Astrocyte (in vitro differentiated cells and primary cell): ENCODE results near the gene SPOPL. TPM values are rescaled to one million over a fixed set of nuclear protein-coding genes. Genes with fewer than 3 reads are reported as not detected.

Experiments used
- DNase-seq: peaks from one replicate; pipeline ENCODE4 v3.0.0-alpha.2; 2010; ENCODE audit warnings: low read depth
- FAIRE-seq: peaks from 2 replicates; lab custom pipeline; 2011; peaks lifted over from hg19 to GRCh38; lab: Jason Lieb, UNC
- H2AFZ ChIP-seq: 2 replicates; pipeline ENCODE4 v1.6.0; 2012; ENCODE audit warnings: low read depth, low read length, inconsistent platforms
- H3K27ac ChIP-seq: 2 replicates; pipeline ENCODE4 v1.5.1; 2011; ENCODE audit warnings: low read depth, low read length, inconsistent platforms
- H3K27me3 ChIP-seq: 2 replicates; pipeline ENCODE4 v1.6.0; 2011; ENCODE audit warnings: low read length, inconsistent platforms; ENCODE audit not compliant: insufficient read depth
- H3K36me3 ChIP-seq: 2 replicates; pipeline ENCODE4 v1.5.1; 2011; ENCODE audit warnings: low read length, inconsistent platforms; ENCODE audit not compliant: insufficient read depth
- H3K4me1 ChIP-seq: 2 replicates; pipeline ENCODE4 v1.5.1; 2011; ENCODE audit warnings: low read length, inconsistent platforms; ENCODE audit not compliant: insufficient read depth
- H3K4me2 ChIP-seq: 2 replicates; pipeline ENCODE4 v1.6.0; 2012; ENCODE audit warnings: low read length, inconsistent platforms
- H3K4me3 ChIP-seq: 2 replicates; pipeline ENCODE4 v1.5.1; 2011; ENCODE audit warnings: low read depth, mild to moderate bottlenecking, low read length, inconsistent platforms; ENCODE audit not compliant: insufficient read depth
- H3K79me2 ChIP-seq: 2 replicates; pipeline ENCODE4 v1.6.0; 2012; ENCODE audit warnings: mild to moderate bottlenecking, low read length, inconsistent platforms; ENCODE audit not compliant: insufficient read depth
- H3K9ac ChIP-seq: 2 replicates; pipeline ENCODE4 v1.6.0; 2012; ENCODE audit warnings: mild to moderate bottlenecking, low read length, inconsistent platforms
- H3K9me3 ChIP-seq: 2 replicates; pipeline ENCODE4 v1.5.1; 2012; ENCODE audit warnings: low read depth, mild to moderate bottlenecking, low read length, inconsistent platforms; ENCODE audit not compliant: insufficient read depth
- H4K20me1 ChIP-seq: 2 replicates; pipeline ENCODE4 v1.6.0; 2012; ENCODE audit warnings: low read length, inconsistent platforms; ENCODE audit not compliant: insufficient read depth
- H3K27ac Mint-ChIP-seq: one replicate; pipeline ENCODE4 v1.8.0; 2021; ENCODE audit warnings: mild to moderate bottlenecking, mixed read lengths; ENCODE audit not compliant: unreplicated experiment
- H3K27me3 Mint-ChIP-seq: one replicate; pipeline ENCODE4 v1.8.0; 2021; ENCODE audit warnings: low read depth, mixed read lengths; ENCODE audit not compliant: unreplicated experiment
- H3K36me3 Mint-ChIP-seq: one replicate; pipeline ENCODE4 v1.8.0; 2021; ENCODE audit warnings: low read depth, mixed read lengths; ENCODE audit not compliant: unreplicated experiment
- H3K4me1 Mint-ChIP-seq: one replicate; pipeline ENCODE4 v1.8.0; 2021; ENCODE audit warnings: low read depth, mixed read lengths; ENCODE audit not compliant: unreplicated experiment
- H3K4me3 Mint-ChIP-seq: one replicate; pipeline ENCODE4 v1.8.0; 2021; ENCODE audit warnings: mild to moderate bottlenecking, moderate library complexity, mixed read lengths; ENCODE audit not compliant: unreplicated experiment
- H3K9me3 Mint-ChIP-seq: one replicate; pipeline ENCODE4 v1.8.0; 2021; ENCODE audit warnings: mild to moderate bottlenecking, mixed read lengths; ENCODE audit not compliant: unreplicated experiment
- EZH2 ChIP-seq: IDR thresholded peaks from 2 replicates; pipeline ENCODE4 v1.6.1; 2012; ENCODE audit warnings: mild to moderate bottlenecking, low read length, inconsistent platforms; ENCODE audit not compliant: insufficient read depth
- total RNA-seq: library from RNA; stranded (reverse); gene quantifications from 2 replicates; pipeline ENCODE4 v1.2.1, GENCODE V29; 2021
- TF ChIP-seq, protein P1 (sequence below): IDR thresholded peaks from 2 replicates; pipeline ENCODE4 v1.5.1; 2011; ENCODE audit warnings: low read depth, mild to moderate bottlenecking, inconsistent platforms, low read length, moderate library complexity; ENCODE audit not compliant: insufficient read depth

SPOPL gene
- total RNA-seq, 1 donor from 2014 or later = 23.2 TPM

DNA sequence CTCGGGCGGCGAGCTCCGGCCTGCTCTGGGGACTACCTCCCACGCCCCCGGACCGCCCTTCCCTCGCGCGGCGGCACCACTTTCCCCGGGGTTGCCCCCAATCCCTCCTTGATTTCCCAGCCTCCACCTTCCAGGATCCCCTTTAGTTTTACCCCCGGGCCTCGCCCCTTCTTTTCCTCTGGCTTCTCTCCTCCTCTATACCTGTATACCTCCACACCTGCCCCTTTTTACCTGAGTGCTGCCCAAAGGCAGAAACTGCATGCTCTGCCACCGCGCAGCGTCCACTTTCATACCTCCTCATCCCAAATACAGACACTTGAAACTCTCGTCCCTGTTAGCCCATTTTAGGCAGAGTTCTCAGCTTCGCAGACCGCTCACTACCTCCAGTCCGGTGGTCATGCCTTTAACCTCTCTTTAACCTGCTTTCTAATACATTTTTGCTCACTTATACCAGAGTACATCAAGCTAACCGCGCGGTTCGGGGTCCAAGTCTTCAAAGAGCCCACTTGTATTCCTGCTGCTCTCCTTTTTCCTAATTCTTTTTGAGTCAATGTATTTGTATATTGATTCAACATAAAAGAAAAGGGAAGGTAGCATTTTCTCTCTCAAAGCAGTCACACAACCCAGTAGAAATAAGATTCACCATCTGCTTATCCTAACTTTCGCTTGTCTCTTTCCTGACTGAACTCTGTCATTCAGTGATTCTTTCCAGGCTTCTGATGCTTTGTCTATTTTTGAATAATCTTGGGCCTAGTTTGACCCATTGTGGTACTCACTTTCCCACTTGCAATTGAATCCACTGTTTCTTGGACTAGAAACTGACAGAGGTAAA lies 901 bp downstream of the SPOPL start:
- peak overlapping the region; percentile 100 for H3K4me3 Mint-ChIP-seq
- H3K4me1 Mint-ChIP-seq = peaks cover 18% of the 10 kb centered on the region
- Histone ChIP-seq H2AFZ (peak overlapping the region; percentile 74), H3K4me2 (peak overlapping the region; percentile 94), H3K9me3 (no peaks in the 10 kb centered on the region), H3K36me3 (no peaks in the 10 kb centered on the region), H3K27me3 (no peaks in the 10 kb centered on the region), H3K9ac (peak overlapping the region; percentile 85), H3K4me1 (peaks cover 12% of the 10 kb centered on the region), H3K27ac (peak overlapping the region; percentile 23), H3K4me3 (peak overlapping the region; percentile 79), H4K20me1 (peaks cover 38% of the 10 kb centered on the region), H3K79me2 (peaks cover 55% of the 10 kb centered on the region)
- FAIRE-seq = no peak
- H3K27me3 Mint-ChIP-seq = no peaks in the 10 kb centered on the region
- peaks cover 4% of the 10 kb centered on the region for H3K36me3 Mint-ChIP-seq
- peak overlapping the region; percentile 95 for H3K27ac Mint-ChIP-seq
- no peak for TF ChIP-seq EZH2
- TF ChIP-seq, protein P1, sequence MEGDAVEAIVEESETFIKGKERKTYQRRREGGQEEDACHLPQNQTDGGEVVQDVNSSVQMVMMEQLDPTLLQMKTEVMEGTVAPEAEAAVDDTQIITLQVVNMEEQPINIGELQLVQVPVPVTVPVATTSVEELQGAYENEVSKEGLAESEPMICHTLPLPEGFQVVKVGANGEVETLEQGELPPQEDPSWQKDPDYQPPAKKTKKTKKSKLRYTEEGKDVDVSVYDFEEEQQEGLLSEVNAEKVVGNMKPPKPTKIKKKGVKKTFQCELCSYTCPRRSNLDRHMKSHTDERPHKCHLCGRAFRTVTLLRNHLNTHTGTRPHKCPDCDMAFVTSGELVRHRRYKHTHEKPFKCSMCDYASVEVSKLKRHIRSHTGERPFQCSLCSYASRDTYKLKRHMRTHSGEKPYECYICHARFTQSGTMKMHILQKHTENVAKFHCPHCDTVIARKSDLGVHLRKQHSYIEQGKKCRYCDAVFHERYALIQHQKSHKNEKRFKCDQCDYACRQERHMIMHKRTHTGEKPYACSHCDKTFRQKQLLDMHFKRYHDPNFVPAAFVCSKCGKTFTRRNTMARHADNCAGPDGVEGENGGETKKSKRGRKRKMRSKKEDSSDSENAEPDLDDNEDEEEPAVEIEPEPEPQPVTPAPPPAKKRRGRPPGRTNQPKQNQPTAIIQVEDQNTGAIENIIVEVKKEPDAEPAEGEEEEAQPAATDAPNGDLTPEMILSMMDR = no peak
- no peaks in the 10 kb centered on the region for H3K9me3 Mint-ChIP-seq
- no peak for DNase-seq

DNA sequence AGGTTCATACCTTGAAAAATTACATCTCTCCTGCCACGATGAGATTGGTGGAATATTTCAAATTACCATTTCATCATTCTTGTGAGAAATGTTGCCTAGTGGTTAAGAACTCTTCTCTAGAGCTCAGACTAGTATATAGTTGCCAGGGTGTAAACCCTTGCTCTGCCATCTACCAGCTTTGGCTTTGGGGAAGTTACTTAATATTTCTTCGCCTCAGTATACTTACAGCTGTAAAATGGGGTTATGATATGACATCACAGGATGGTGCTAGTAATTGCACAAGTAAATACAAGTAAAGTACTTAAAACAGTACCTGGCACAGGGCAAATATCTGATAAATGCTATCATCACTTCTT lies 1.5 kb downstream of the SPOPL start:
- peak overlapping the region; percentile 85 for H3K9ac ChIP-seq
- no peaks in the 10 kb centered on the region for H3K9me3 ChIP-seq
- Mint-ChIP-seq H3K4me3 (peak overlapping the region; percentile 100), H3K27ac (no peak overlapping the region), H3K9me3 (no peaks in the 10 kb centered on the region), H3K4me1 (peaks cover 18% of the 10 kb centered on the region), H3K36me3 (peaks cover 4% of the 10 kb centered on the region), H3K27me3 (no peaks in the 10 kb centered on the region)
- peaks cover 12% of the 10 kb centered on the region for H3K4me1 ChIP-seq
- H3K4me3 ChIP-seq = peak overlapping the region; percentile 79
- FAIRE-seq (no peak), DNase-seq (no peak)
- no peak overlapping the region for H2AFZ ChIP-seq
- no peak overlapping the region for H3K27ac ChIP-seq
- H3K4me2 ChIP-seq = peak overlapping the region; percentile 94
- H4K20me1 ChIP-seq = peaks cover 42% of the 10 kb centered on the region
- H3K27me3 ChIP-seq = no peaks in the 10 kb centered on the region
- TF ChIP-seq, protein P1 = no peak
- TF ChIP-seq EZH2 = no peak
- no peaks in the 10 kb centered on the region for H3K36me3 ChIP-seq
- peaks cover 61% of the 10 kb centered on the region for H3K79me2 ChIP-seq

DNA sequence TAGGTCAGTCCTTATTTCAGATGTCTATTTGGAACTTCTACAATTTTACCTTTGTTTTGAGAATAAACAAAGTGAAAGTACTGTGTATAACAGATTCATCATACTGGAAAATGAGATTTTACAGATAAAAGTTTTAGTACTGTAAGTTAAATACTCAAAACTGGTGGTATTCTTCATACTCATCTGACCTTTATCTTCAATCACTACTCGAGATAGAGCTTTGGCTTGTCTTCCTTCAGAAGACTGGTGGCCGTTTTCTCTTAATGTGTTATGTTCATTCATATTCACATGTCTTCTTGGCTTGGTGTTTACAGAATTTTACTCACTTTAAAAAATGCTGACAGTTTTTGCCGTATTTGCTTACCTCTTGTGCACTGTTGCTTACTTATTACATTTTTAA lies 2.1 kb downstream of the SPOPL start:
- no peaks in the 10 kb centered on the region for H3K36me3 ChIP-seq
- no peaks in the 10 kb centered on the region for H3K27me3 ChIP-seq
- Mint-ChIP-seq H3K4me3 (peak overlapping the region; percentile 100), H3K27ac (no peak overlapping the region), H3K4me1 (peaks cover 18% of the 10 kb centered on the region), H3K27me3 (no peaks in the 10 kb centered on the region), H3K9me3 (no peaks in the 10 kb centered on the region), H3K36me3 (peaks cover 4% of the 10 kb centered on the region)
- H3K4me3 ChIP-seq = peak overlapping the region; percentile 79
- H4K20me1 ChIP-seq = peaks cover 45% of the 10 kb centered on the region
- no peak overlapping the region for H3K27ac ChIP-seq
- peaks cover 64% of the 10 kb centered on the region for H3K79me2 ChIP-seq
- no peaks in the 10 kb centered on the region for H3K9me3 ChIP-seq
- H3K9ac ChIP-seq = no peak overlapping the region
- H3K4me1 ChIP-seq = peaks cover 12% of the 10 kb centered on the region
- H3K4me2 ChIP-seq = peak overlapping the region; percentile 94
- FAIRE-seq = no peak
- H2AFZ ChIP-seq = no peak overlapping the region
- DNase-seq = no peak
- TF ChIP-seq EZH2 = no peak
- TF ChIP-seq, protein P1 = no peak
